GM18526 (cell line): Measurements from ENCODE around the gene MIS18BP1.

Source experiments
- POLR2A ChIP-seq: IDR thresholded peaks from 3 replicates; pipeline ENCODE4 v1.6.1; 2011; ENCODE audit not compliant: insufficient read length; ENCODE audit errors: extremely low read depth

The MIS18BP1 gene

GRCh38 chr14:45253070-45253753, at the start of gene MIS18BP1:
Gene MIS18BP1 (minus strand): TSS chr14:45253202. CDS start chr14:45247286, 5,916 bp downstream.
- peak; percentile 69 for TF ChIP-seq POLR2A

DNA sequence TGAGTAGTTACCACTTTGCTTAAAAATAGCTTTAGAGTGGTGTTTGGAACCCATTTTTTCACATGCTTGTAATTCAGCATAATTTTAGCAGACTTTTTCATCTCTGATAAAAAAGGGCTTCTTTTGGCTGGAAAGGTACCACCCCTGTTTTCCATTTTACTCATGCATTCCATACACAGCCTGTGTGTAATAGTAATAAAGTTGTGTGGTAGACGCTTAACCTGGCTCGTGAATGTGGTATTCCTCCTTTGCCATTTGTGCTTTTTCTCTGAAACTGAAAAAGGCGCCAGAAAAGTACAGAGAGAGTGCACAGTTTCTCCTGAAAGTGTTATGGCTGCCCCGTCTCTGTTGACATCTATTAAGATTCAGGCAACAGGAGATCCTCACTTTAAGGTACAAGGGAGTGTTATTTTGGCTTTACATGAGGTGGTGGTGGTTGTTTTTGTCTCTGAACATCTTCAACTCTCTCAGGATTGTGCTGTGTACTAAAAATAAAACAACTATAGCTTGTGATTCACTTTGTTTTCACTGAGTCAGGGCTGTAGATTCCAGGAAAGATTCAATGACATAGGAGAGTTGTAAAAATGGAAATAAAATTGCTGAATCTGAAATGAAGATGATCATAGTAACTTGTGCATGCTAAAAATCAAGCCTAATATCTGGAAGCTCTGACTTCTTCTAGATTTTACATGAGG, 45.6 kb upstream of the MIS18BP1 start:
- TF ChIP-seq POLR2A: no peak

DNA sequence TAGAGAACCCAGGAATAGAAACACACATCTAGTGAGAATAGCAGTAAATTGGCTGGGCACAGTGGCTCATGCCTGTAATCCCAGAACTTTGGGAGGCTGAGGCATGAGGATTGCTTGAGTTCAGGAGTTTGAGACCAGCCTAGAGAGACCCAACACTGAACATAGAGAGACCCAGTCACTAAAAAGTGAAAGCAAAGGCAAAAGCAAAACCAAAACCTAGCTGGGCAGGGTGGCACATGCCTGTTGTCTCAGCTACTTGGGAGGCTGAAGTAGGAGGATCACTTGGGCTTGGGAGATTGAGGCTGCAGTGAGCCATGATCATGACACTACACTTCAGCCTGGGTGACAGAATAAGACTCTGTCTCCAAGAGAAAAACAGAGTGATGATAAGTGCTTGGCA, 37.5 kb upstream of the MIS18BP1 start:
- no peak for TF ChIP-seq POLR2A

DNA sequence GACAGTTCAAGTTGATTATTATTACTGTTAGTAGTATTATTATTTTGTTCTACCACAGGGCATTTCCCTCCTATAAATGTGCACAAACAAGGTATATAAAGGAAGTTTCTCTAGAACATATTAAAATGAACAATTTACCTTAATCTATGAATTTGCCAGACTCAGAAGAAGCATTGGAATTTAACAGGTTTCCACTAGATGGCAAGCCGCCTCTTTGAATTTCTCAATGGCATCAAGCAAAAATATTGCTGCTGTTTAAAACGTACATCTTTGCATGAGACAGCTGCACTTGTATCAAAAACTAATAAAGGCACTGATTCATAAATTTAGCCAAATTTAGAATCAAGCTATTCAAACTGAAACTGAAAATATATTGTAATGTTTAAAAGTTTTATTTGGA, 34.6 kb upstream of the MIS18BP1 start:
- TF ChIP-seq POLR2A: no peak

GRCh38 chr14:45284802-45285201, 31.8 kb upstream of the MIS18BP1 start:
- TF ChIP-seq POLR2A: no peak

GRCh38 chr14:45271858-45272537, 19.0 kb upstream of the MIS18BP1 start:
- no peak for TF ChIP-seq POLR2A

DNA sequence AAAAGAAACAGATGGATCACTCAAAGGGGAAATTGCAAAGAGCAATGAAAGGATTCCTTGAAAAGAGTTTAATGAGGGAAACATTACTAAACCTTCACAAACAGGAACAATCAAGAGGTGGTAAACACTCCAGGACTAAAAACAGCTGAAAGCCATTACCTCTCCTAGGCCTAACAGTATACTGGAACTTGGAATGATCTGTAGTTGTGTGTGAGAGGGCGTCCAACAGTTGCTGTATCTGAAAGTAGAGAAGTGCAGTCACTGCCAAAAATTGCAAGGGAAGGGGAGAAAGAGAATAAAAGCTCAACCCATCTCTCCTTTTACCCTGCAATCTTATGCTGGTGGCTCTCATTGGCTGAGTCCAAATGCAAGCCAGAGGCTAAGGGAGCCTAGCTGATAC, 17.0 kb upstream of the MIS18BP1 start:
- TF ChIP-seq POLR2A: no peak

DNA sequence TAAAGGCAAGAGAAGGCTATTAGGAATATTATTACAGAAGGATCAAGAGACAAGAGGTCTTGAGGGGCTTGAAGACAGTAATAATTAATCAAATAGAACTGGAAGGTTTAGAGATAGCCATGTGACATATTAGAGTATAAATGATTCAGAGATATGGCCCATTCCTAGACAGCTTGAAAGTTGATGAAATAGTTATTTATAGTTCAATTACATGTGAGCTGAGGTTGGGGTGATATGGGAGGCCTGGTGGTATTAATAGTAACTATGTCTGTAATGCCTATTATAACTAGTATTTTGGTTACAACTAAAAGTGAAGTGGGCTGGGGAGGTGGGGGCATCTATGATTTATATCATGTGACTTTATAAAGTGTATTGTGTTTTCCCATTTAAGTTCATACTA, 14.1 kb upstream of the MIS18BP1 start:
- TF ChIP-seq POLR2A: no peak

DNA sequence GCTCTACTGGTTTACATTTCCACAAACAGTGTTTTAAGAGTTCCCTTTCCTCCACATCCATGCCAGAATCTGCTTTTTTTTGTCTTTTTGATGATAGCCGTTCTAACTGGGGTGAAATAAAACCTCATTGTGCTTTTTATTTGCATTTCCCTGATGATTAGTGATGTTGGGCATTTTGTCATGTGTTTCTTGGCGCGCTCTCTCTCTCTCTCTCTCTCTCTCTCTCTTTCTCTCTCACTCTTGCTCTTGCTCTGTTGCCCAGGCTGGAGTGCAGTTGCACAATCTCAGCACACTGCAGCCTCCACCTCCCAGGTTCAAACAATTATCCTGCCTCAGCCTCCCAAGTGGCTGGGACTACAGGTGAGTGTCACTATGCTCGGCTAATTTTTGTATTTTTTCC, 9.6 kb upstream of the MIS18BP1 start:
- no peak for TF ChIP-seq POLR2A

GRCh38 chr14:45261209-45261608, 8.2 kb upstream of the MIS18BP1 start:
- no peak for TF ChIP-seq POLR2A

- TF ChIP-seq POLR2A: no peak
Measured at GRCh38 chr14:45258805-45259204, 5.8 kb upstream of the MIS18BP1 start.

DNA sequence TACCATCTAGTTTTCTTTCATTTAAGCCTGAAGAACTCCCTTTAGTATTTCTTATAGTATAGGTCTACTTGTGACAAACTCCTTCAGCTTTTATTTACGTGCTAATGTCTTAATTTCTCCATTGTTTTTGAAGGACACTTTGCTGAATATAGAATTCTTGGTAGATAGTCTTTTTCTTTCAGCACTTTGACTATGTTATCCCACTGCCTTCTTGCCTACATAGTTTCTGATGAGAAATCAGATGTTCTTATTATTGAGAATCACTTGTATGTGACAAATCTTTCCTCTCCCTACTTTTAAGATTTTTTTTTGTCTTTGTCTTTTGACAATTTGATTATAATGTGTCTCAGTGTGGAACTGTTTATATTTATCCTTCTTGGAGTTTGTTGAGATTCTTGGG, 5.1 kb upstream of the MIS18BP1 start:
- TF ChIP-seq POLR2A: no peak

DNA sequence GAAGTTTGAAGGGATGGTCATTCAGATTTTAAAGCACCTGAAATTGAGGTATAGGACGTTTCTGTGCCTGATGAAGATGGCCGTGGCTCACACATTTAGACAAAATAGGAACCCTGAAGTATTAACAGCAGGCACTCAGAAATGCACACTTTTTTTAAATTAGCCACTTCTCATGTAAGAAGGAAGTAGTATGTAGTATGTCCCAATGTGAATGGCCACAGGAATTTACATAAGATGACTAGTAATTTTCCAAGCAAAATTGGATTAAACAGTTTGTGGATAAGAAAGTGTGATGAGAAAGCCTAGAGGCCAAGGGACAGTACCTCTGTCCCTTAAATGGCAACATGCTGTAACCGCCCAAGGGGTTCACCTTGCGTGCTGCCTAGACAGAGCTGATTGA, 1.8 kb upstream of the MIS18BP1 start:
- no peak for TF ChIP-seq POLR2A

DNA sequence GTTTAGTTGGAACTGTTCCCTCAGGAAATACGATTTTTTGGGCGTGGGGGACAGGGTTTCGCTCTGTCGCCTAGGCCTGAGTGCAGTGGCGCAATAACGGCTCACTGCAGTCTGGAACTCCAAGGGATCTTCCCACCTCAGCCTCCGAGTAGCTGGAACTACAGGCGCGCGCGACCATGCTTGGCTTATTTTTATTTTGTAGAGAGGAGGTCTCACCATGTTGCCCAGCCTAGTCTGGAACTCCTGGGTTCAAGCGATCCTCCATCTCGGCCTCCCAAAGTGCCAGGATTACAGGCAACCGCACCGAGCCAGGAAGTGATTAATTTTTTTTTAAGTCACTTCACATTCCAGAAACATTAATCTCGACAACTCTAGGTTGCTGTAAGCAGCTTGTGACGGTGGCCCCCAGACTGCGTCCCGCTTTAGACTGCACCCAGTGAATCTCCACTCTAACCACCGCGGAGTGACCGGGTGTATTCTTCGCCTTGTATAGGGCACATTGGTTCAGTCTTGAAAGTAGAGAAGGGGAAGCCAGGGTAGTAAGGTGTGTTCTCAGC, 830 bp upstream of the MIS18BP1 start:
- no peak for TF ChIP-seq POLR2A

- TF ChIP-seq POLR2A: no peak
Measured at GRCh38 chr14:45252366-45253069, 484 bp downstream of the MIS18BP1 start.

DNA sequence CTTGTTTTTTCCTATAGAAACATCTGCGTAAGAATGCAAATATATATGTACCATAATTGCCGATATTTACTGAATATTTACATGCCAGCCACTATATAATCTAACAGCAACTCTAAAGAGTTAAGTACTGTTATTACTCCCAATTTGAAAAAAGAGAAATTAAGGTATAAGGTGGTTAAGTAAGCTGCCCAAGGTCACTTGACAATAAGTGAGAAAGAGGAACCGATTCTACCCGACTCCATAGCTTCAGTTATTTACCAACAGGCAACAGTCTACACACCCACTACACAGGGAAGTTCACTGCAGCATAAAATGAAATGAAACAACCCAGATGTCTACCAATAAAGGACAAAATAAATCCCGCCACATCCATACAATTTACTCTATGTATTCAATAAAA, 1.1 kb downstream of the MIS18BP1 start:
- no peak for TF ChIP-seq POLR2A
